H9 (cell line): ENCODE results near the gene IGFL1. TPM values are rescaled to one million over a fixed set of nuclear protein-coding genes. Genes with fewer than 3 reads are reported as not detected.
A peak's percentile ranks its signal among the peaks of the same experiment; 100 is the strongest.
"Not testable (repeated sequence)": the region's sequence is repeated elsewhere in the genome, so short reads cannot be mapped to it uniquely, and the experiment has no call there.

ENCODE experiments used
- DNase-seq: peaks from one replicate; pipeline ENCODE4 v3.0.0-alpha.2; 2017
- H2AFZ ChIP-seq: one replicate; pipeline ENCODE4 v1.6.1; 2013; ENCODE audit warnings: mild to moderate bottlenecking, low read length, control low read depth, moderate library complexity
- H2AK5ac ChIP-seq: 2 replicates; pipeline ENCODE4 v1.6.1; 2013; ENCODE audit warnings: low read length, control low read depth, mixed read lengths; ENCODE audit not compliant: insufficient read length
- H2BK120ac ChIP-seq: one replicate; pipeline ENCODE4 v1.6.1; 2013; ENCODE audit warnings: low read depth, mild to moderate bottlenecking, low read length, control low read depth, inconsistent platforms; ENCODE audit not compliant: poor library complexity, severe bottlenecking
- H2BK12ac ChIP-seq: 2 replicates; pipeline ENCODE4 v1.6.1; 2013; ENCODE audit warnings: low read length, control low read depth, mixed read lengths, low read depth; ENCODE audit not compliant: insufficient read length
- H2BK15ac ChIP-seq: 2 replicates; pipeline ENCODE4 v1.6.1; 2013; ENCODE audit warnings: low read depth, low read length, control low read depth
- H2BK20ac ChIP-seq: one replicate; pipeline ENCODE4 v1.6.1; 2013; ENCODE audit warnings: low read depth, mild to moderate bottlenecking, low read length, control low read depth, inconsistent platforms; ENCODE audit not compliant: poor library complexity, severe bottlenecking
- H2BK5ac ChIP-seq: 2 replicates; pipeline ENCODE4 v1.6.1; 2013; ENCODE audit warnings: low read length, control low read depth, mixed read lengths; ENCODE audit not compliant: insufficient read length
- H3K14ac ChIP-seq: 2 replicates; pipeline ENCODE4 v1.6.1; 2013; ENCODE audit warnings: low read length, control low read depth; ENCODE audit not compliant: insufficient read depth
- H3K18ac ChIP-seq: 2 replicates; pipeline ENCODE4 v1.6.1; 2013; ENCODE audit warnings: low read depth, mild to moderate bottlenecking, mixed read lengths, low read length, control low read depth; ENCODE audit not compliant: insufficient read length
- H3K23ac ChIP-seq: 2 replicates; pipeline ENCODE4 v1.6.1; 2013; ENCODE audit warnings: low read length, control low read depth, mixed read lengths, low read depth; ENCODE audit not compliant: insufficient read length
- H3K23me2 ChIP-seq: 2 replicates; pipeline ENCODE4 v1.6.1; 2013; ENCODE audit warnings: low read depth, mild to moderate bottlenecking, mixed read lengths, low read length, control low read depth; ENCODE audit not compliant: insufficient read length, poor library complexity, severe bottlenecking
- H3K27ac ChIP-seq: 2 replicates; pipeline ENCODE4 v1.5.1; 2013; ENCODE audit warnings: low read length, control low read depth, mixed read lengths, low read depth; ENCODE audit not compliant: insufficient read length
- H3K27me3 ChIP-seq: 2 replicates; pipeline ENCODE4 v1.6.1; 2013; ENCODE audit warnings: low read length, control low read depth, inconsistent platforms; ENCODE audit not compliant: insufficient read depth
- H3K4ac ChIP-seq: 2 replicates; pipeline ENCODE4 v1.6.1; 2013; ENCODE audit warnings: low read depth, mild to moderate bottlenecking, control low read depth, inconsistent platforms, low read length, moderate library complexity
- H3K4me1 ChIP-seq: 2 replicates; pipeline ENCODE4 v1.6.1; 2013; ENCODE audit warnings: low read length, control low read depth, inconsistent platforms; ENCODE audit not compliant: insufficient read depth
- H3K4me2 ChIP-seq: 2 replicates; pipeline ENCODE4 v1.6.1; 2013; ENCODE audit warnings: low read length, control low read depth, mixed read lengths; ENCODE audit not compliant: insufficient read length, insufficient read depth
- H3K56ac ChIP-seq: 2 replicates; pipeline ENCODE4 v1.6.1; 2013; ENCODE audit warnings: low read depth, mild to moderate bottlenecking, mixed read lengths, low read length, control low read depth; ENCODE audit not compliant: insufficient read length
- H3K79me1 ChIP-seq: 2 replicates; pipeline ENCODE4 v1.6.1; 2013; ENCODE audit warnings: low read depth, mild to moderate bottlenecking, moderate library complexity, low read length, control low read depth, inconsistent platforms; ENCODE audit not compliant: insufficient read depth, poor library complexity, severe bottlenecking
- H3K79me2 ChIP-seq: 2 replicates; pipeline ENCODE4 v1.6.1; 2013; ENCODE audit warnings: low read length, control low read depth, inconsistent platforms; ENCODE audit not compliant: insufficient read depth
- H3K9ac ChIP-seq: 2 replicates; pipeline ENCODE4 v1.6.1; 2013; ENCODE audit warnings: low read length, control low read depth, mixed read lengths; ENCODE audit not compliant: insufficient read length; ENCODE audit errors: extremely low read depth
- H3K9me3 ChIP-seq: one replicate; pipeline ENCODE4 v1.6.1; 2013; ENCODE audit warnings: low read depth, low read length, inconsistent platforms; ENCODE audit not compliant: control insufficient read depth
- H3T11ph ChIP-seq: one replicate; pipeline ENCODE4 v1.6.1; 2013; ENCODE audit warnings: mild to moderate bottlenecking, low read length, control low read depth, inconsistent platforms
- H4K20me1 ChIP-seq: one replicate; pipeline ENCODE4 v1.6.1; 2013; ENCODE audit not compliant: control insufficient read depth, insufficient read length, insufficient read depth
- H4K5ac ChIP-seq: 2 replicates; pipeline ENCODE4 v1.6.1; 2013; ENCODE audit warnings: low read depth, mild to moderate bottlenecking, mixed read lengths, low read length, control low read depth; ENCODE audit not compliant: insufficient read length
- H4K8ac ChIP-seq: replicated peaks from 2 replicates; pipeline ENCODE4 v1.6.1; 2013; ENCODE audit warnings: low read length, control low read depth, mixed read lengths, low read depth; ENCODE audit not compliant: insufficient read length
- H4K91ac ChIP-seq: 2 replicates; pipeline ENCODE4 v1.6.1; 2013; ENCODE audit warnings: low read depth, mild to moderate bottlenecking, moderate library complexity, mixed read lengths, low read length, control low read depth; ENCODE audit not compliant: insufficient read length
- H3K27ac Mint-ChIP-seq, 3 experiments: 2 replicates in 2 of 3; 3 replicates in 1 of 3; pipeline ENCODE4 v1.8.0; 2020 to 2021; ENCODE audit warnings: mixed read lengths in 3 of 3, mild to moderate bottlenecking in 1 of 3, moderate library complexity in 1 of 3
- H3K27me3 Mint-ChIP-seq: 2 replicates; pipeline ENCODE4 v1.8.0; 2021; ENCODE audit warnings: low read depth, mild to moderate bottlenecking, moderate library complexity, mixed read lengths
- H3K36me3 Mint-ChIP-seq, 3 experiments: 2 replicates in 2 of 3; 3 replicates in 1 of 3; pipeline ENCODE4 v1.8.0; 2020 to 2021; ENCODE audit warnings: low read depth in 3 of 3, mixed read lengths in 3 of 3; ENCODE audit not compliant: insufficient read depth in 1 of 3
- H3K4me1 Mint-ChIP-seq, 2 experiments: 2 replicates each; pipeline ENCODE4 v1.8.0; 2020; ENCODE audit warnings: mixed read lengths in 2 of 2
- H3K4me3 Mint-ChIP-seq, 2 experiments: 2 replicates in 1 of 2; 3 replicates in 1 of 2; pipeline ENCODE4 v1.8.0; 2020 to 2021; ENCODE audit warnings: mild to moderate bottlenecking in 2 of 2, mixed read lengths in 2 of 2, moderate library complexity in 1 of 2
- H3K9me3 Mint-ChIP-seq, 2 experiments: 2 replicates in 1 of 2; 3 replicates in 1 of 2; pipeline ENCODE4 v1.8.0; 2020; ENCODE audit warnings: mild to moderate bottlenecking in 2 of 2, mixed read lengths in 2 of 2, moderate library complexity in 1 of 2
- WGBS: extraction: QIAGEN DNeasy Blood & Tissue Kit; methylation state at CpG from one replicate; pipeline ENCODE4 v1.1.7; 2013; ENCODE audit warnings: missing lambda C conversion rate, low lambda C conversion rate, mixed read lengths; ENCODE audit not compliant: insufficient read length; ENCODE audit errors: extremely low coverage; 5-methylcytosine and 5-hydroxymethylcytosine counted together
- total RNA-seq: library from RNA; stranded (reverse); gene quantifications from 2 replicates; pipeline ENCODE4 v1.2.1, GENCODE V29; 2021
- TF ChIP-seq, protein P1 (sequence below): fragments of 200-600 bp; sonication (generic); conservative IDR thresholded peaks from 3 replicates; pipeline ENCODE4 v1.8.0; 2021; ENCODE audit warnings: antibody characterized with exemption, mild to moderate bottlenecking

IGFL1 gene
- total RNA-seq, 1 experiment from 2014 or later, result not detected

DNA sequence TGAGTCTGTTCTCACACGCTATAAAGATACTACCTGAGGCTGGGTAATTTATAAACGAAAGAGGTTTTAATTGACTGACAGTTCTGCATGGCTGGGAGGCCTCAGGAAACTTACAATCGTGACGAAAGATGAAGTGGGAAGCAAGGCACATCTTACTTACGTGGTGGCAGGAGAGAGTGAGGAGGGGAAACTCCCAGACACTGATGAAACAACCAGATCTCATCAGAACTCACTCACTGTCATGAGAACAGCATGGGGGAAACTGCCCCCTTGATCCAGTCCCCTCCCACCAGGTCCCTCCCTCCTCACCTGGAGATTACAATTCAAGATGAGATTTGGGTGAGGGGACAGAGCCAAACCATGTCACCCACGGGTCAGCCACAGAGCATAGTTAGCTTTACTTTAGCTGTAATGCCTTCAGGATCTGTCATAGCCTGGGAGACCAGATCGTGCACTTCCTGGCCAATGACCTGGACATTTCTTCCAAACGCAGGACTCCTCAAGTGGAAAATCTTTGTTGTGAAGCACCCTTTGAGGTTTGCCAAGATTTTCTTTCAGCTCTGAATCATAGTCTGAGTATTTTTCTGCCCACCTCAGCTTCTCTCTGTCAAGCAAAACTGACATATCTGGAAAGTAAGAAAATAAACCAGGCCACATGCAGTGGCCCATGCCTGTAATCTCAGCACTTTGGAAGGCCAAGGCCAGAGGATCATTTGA is 42.1 kb downstream of the IGFL1 start:
- DNase-seq, result no peak
- H3K36me3 Mint-ChIP-seq, result peaks cover 0 to 5% (median 0%) of the 10 kb centered on the region in 3 experiments; a peak in 1 of 7 replicates
- no peak overlapping the region for H4K8ac ChIP-seq
- no peak overlapping the region for H2BK15ac ChIP-seq
- H3K4me2 ChIP-seq, result no peak overlapping the region
- peak overlapping the region; percentile 12 to 96 (median 80); a peak in 5 of 7 replicates for H3K27ac Mint-ChIP-seq
- H2BK5ac ChIP-seq, result no peak overlapping the region
- H3K79me2 ChIP-seq, result no peaks in the 10 kb centered on the region
- H3K27me3 ChIP-seq, result no peaks in the 10 kb centered on the region
- H2BK20ac ChIP-seq, result no peak overlapping the region
- no peak overlapping the region for H4K91ac ChIP-seq
- H3K27ac ChIP-seq, result no peak overlapping the region
- H2AK5ac ChIP-seq, result no peak overlapping the region
- no peaks in the 10 kb centered on the region for H3K23me2 ChIP-seq
- H3K4ac ChIP-seq, result no peak overlapping the region
- no peak overlapping the region for H3K23ac ChIP-seq
- no peak overlapping the region for H2BK12ac ChIP-seq
- H3K79me1 ChIP-seq, result no peaks in the 10 kb centered on the region
- H3K4me1 Mint-ChIP-seq, result peaks cover 31 to 38% of the 10 kb centered on the region in 2 experiments
- no peak overlapping the region for H3T11ph ChIP-seq
- no peak overlapping the region for H3K56ac ChIP-seq
- H3K9ac ChIP-seq, result no peak overlapping the region
- no peaks in the 10 kb centered on the region; the same call in none of the 2 replicates for H3K27me3 Mint-ChIP-seq
- H3K18ac ChIP-seq, result no peak overlapping the region
- WGBS, result no CpG with 5 or more reads among the region's 8 CpGs
- no peak overlapping the region; the same call in 1 of the 2 replicates for H3K14ac ChIP-seq
- no peak overlapping the region for H2BK120ac ChIP-seq
- no peak overlapping the region for H4K5ac ChIP-seq
- no peaks in the 10 kb centered on the region for H3K9me3 ChIP-seq
- peak overlapping the region in 1 of 2 experiments; percentile 35; a peak in 2 of 5 replicates for H3K4me3 Mint-ChIP-seq
- TF ChIP-seq, protein P1, sequence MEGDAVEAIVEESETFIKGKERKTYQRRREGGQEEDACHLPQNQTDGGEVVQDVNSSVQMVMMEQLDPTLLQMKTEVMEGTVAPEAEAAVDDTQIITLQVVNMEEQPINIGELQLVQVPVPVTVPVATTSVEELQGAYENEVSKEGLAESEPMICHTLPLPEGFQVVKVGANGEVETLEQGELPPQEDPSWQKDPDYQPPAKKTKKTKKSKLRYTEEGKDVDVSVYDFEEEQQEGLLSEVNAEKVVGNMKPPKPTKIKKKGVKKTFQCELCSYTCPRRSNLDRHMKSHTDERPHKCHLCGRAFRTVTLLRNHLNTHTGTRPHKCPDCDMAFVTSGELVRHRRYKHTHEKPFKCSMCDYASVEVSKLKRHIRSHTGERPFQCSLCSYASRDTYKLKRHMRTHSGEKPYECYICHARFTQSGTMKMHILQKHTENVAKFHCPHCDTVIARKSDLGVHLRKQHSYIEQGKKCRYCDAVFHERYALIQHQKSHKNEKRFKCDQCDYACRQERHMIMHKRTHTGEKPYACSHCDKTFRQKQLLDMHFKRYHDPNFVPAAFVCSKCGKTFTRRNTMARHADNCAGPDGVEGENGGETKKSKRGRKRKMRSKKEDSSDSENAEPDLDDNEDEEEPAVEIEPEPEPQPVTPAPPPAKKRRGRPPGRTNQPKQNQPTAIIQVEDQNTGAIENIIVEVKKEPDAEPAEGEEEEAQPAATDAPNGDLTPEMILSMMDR, result no peak
- H2AFZ ChIP-seq, result no peak overlapping the region
- no peaks in the 10 kb centered on the region for H4K20me1 ChIP-seq
- peaks cover 5% of the 10 kb centered on the region; the same call in 1 of the 2 replicates for H3K4me1 ChIP-seq
- peaks cover 4% of the 10 kb centered on the region in 2 experiments; a peak in 3 of 5 replicates for H3K9me3 Mint-ChIP-seq

DNA sequence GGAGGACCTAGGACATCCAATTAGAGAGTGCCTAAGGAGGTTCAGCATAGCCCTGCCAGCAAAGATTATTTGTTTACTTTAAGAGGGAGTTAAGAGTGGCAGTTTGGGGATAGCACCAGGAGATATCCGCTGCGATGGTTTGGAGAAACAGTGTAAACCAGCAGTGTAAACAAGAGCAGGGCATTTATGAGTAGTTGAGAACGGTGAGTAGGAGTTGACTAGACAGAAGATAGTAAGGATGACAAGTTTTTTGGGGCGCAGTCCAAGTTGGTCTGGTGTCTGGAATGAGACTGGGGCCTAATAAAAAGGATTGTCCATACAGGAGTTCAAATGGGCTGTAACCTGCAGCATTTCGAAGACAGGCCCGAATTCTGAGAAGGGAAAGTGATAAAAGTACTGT is 44.4 kb downstream of the IGFL1 start:
- Mint-ChIP-seq H3K9me3 (peaks cover 10 to 11% of the 10 kb centered on the region in 2 experiments; a peak in 3 of 5 replicates), H3K4me1 (peaks cover 50 to 56% of the 10 kb centered on the region in 2 experiments)
- H2BK20ac ChIP-seq, H3K79me2 ChIP-seq, H2BK120ac ChIP-seq, H3K36me3 Mint-ChIP-seq, H3K4me2 ChIP-seq, H3K79me1 ChIP-seq, H4K91ac ChIP-seq, H3K4me3 Mint-ChIP-seq, H3K14ac ChIP-seq, H3K56ac ChIP-seq, DNase-seq, H3T11ph ChIP-seq, H2BK12ac ChIP-seq, H3K4ac ChIP-seq, H2BK5ac ChIP-seq, H3K18ac ChIP-seq, H2AFZ ChIP-seq, H3K9me3 ChIP-seq, H3K23me2 ChIP-seq, H3K27ac Mint-ChIP-seq, H3K27me3 ChIP-seq, H4K20me1 ChIP-seq, H3K27me3 Mint-ChIP-seq, H4K8ac ChIP-seq, H4K5ac ChIP-seq, H3K27ac ChIP-seq, H2BK15ac ChIP-seq, H2AK5ac ChIP-seq, H3K4me1 ChIP-seq, H3K23ac ChIP-seq, H3K9ac ChIP-seq: not testable (repeated sequence)
- no CpG with 5 or more reads among the region's 6 CpGs for WGBS
